Measurements from ENCODE around the gene HS6ST2. TPM values are rescaled to one million over a fixed set of nuclear protein-coding genes. Genes with fewer than 3 reads are reported as not detected.

Gene HS6ST2
- total RNA-seq, 2 donors from 2014 or later: not detected

- DNase-seq (ENCODE audit: low spot score): no peak
- H3K27me3 ChIP-seq (replicated peaks; ENCODE audit: insufficient read depth): no peaks in the 10 kb centered on the region
- TF ChIP-seq CTCF (IDR thresholded peaks at IDR 0.05): no peak
- H3K4me1 ChIP-seq (ENCODE audit: control insufficient read depth in 1 of 2, low read depth in 2 of 2): no peaks in the 10 kb centered on the region
- H3K9me3 ChIP-seq: no peaks in the 10 kb centered on the region
- H3K4me3 ChIP-seq: no peak overlapping the region
- H3K36me3 ChIP-seq: no peaks in the 10 kb centered on the region
- no peak overlapping the region for H3K27ac ChIP-seq
- no peak for ATAC-seq (ENCODE audit: insufficient number of reproducible peaks, low FRiP score, low read depth)
Observed at GRCh38 chrX:132763528-132763927, 194.9 kb downstream of the HS6ST2 start.

GRCh38 chrX:132758759-132759158, 199.7 kb downstream of the HS6ST2 start:
- H3K36me3 ChIP-seq: no peaks in the 10 kb centered on the region
- ATAC-seq (ENCODE audit: insufficient number of reproducible peaks, low FRiP score, low read depth) (no peak), DNase-seq (ENCODE audit: low spot score) (no peak)
- no peak overlapping the region for H3K4me3 ChIP-seq
- no peak for TF ChIP-seq CTCF (IDR thresholded peaks at IDR 0.05)
- H3K27me3 ChIP-seq (replicated peaks; ENCODE audit: insufficient read depth): no peaks in the 10 kb centered on the region
- no peak overlapping the region for H3K27ac ChIP-seq
- no peaks in the 10 kb centered on the region for H3K4me1 ChIP-seq (ENCODE audit: control insufficient read depth in 1 of 2, low read depth in 2 of 2)
- H3K9me3 ChIP-seq: no peaks in the 10 kb centered on the region

GRCh38 chrX:132757066-132757623, 201.3 kb downstream of the HS6ST2 start:
- no peaks in the 10 kb centered on the region for H3K9me3 ChIP-seq
- TF ChIP-seq CTCF (IDR thresholded peaks at IDR 0.05): no peak
- no peak overlapping the region for H3K27ac ChIP-seq
- ATAC-seq (ENCODE audit: insufficient number of reproducible peaks, low FRiP score, low read depth): no peak
- DNase-seq (ENCODE audit: low spot score): no peak
- H3K27me3 ChIP-seq (replicated peaks; ENCODE audit: insufficient read depth): no peaks in the 10 kb centered on the region
- H3K36me3 ChIP-seq: no peaks in the 10 kb centered on the region
- no peak overlapping the region for H3K4me3 ChIP-seq
- H3K4me1 ChIP-seq (ENCODE audit: control insufficient read depth in 1 of 2, low read depth in 2 of 2): no peaks in the 10 kb centered on the region

GRCh38 chrX:132756439-132756838, 202.0 kb downstream of the HS6ST2 start:
- no peak for TF ChIP-seq CTCF (IDR thresholded peaks at IDR 0.05)
- H3K4me3 ChIP-seq: no peak overlapping the region
- H3K27me3 ChIP-seq (replicated peaks; ENCODE audit: insufficient read depth): no peaks in the 10 kb centered on the region
- no peaks in the 10 kb centered on the region for H3K4me1 ChIP-seq (ENCODE audit: control insufficient read depth in 1 of 2, low read depth in 2 of 2)
- H3K36me3 ChIP-seq: no peaks in the 10 kb centered on the region
- H3K9me3 ChIP-seq: no peaks in the 10 kb centered on the region
- DNase-seq (ENCODE audit: low spot score): no peak
- H3K27ac ChIP-seq: no peak overlapping the region
- ATAC-seq (ENCODE audit: insufficient number of reproducible peaks, low FRiP score, low read depth): no peak

- DNase-seq (ENCODE audit: low spot score) (no peak), ATAC-seq (ENCODE audit: insufficient number of reproducible peaks, low FRiP score, low read depth) (no peak)
- Histone ChIP-seq H3K27me3 (replicated peaks; ENCODE audit: insufficient read depth) (no peaks in the 10 kb centered on the region), H3K4me3 (no peak overlapping the region), H3K27ac (no peak overlapping the region), H3K4me1 (ENCODE audit: control insufficient read depth in 1 of 2, low read depth in 2 of 2) (no peaks in the 10 kb centered on the region), H3K36me3 (no peaks in the 10 kb centered on the region), H3K9me3 (no peaks in the 10 kb centered on the region)
- TF ChIP-seq CTCF (IDR thresholded peaks at IDR 0.05): no peak
Observed at GRCh38 chrX:132751063-132751690, 207.3 kb downstream of the HS6ST2 start.

All from thoracic aorta (tissue), 2 donors.